ENCODE data around the gene TERT. TPM values are rescaled to one million over a fixed set of nuclear protein-coding genes. Genes with fewer than 3 reads are reported as not detected.

Gene TERT
- total and polyA plus RNA-seq, 2 donors = not detected

- WGBS = 73% methylated on average over 2 of the region's 2 CpGs
- no peaks in the 10 kb centered on the region for H3K36me3 ChIP-seq (ENCODE audit: insufficient read depth)
- no peak for DNase-seq (ENCODE audit: extremely low spot score)
- H3K27ac ChIP-seq (ENCODE audit: low read depth) = no peak overlapping the region
- H3K4me1 ChIP-seq (ENCODE audit: insufficient read depth) = no peaks in the 10 kb centered on the region
- H3K4me3 ChIP-seq (ENCODE audit: low read depth, low read length) = no peak overlapping the region
Observed at GRCh38 chr5:1304033-1304432, 9.2 kb upstream of the TERT start.

- Histone ChIP-seq H3K4me3 (ENCODE audit: low read depth, low read length) (no peak overlapping the region), H3K36me3 (ENCODE audit: insufficient read depth) (no peaks in the 10 kb centered on the region), H3K27ac (ENCODE audit: low read depth) (no peak overlapping the region), H3K4me1 (ENCODE audit: insufficient read depth) (no peaks in the 10 kb centered on the region)
- no peak for DNase-seq (ENCODE audit: extremely low spot score)
- 89% methylated on average over 2 of the region's 2 CpGs for WGBS
Observed at GRCh38 chr5:1302258-1302657, 7.4 kb upstream of the TERT start.

GRCh38 chr5:1300581-1301083 is 5.8 kb upstream of the TERT start:
- 83% methylated on average over 20 of the region's 20 CpGs for WGBS
- DNase-seq (ENCODE audit: extremely low spot score) = no peak

GRCh38 chr5:1299961-1300360 is 5.1 kb upstream of the TERT start:
- Histone ChIP-seq H3K4me3 (ENCODE audit: low read depth, low read length) (no peak overlapping the region), H3K36me3 (ENCODE audit: insufficient read depth) (no peaks in the 10 kb centered on the region), H3K27ac (ENCODE audit: low read depth) (no peak overlapping the region), H3K4me1 (ENCODE audit: insufficient read depth) (no peaks in the 10 kb centered on the region)
- 73% methylated on average over 17 of the region's 17 CpGs for WGBS
- DNase-seq (ENCODE audit: extremely low spot score) = no peak

More at GRCh38 chr5:1300581-1301083, 5.8 kb upstream of the TERT start:
- no peak overlapping the region for H3K27ac ChIP-seq (ENCODE audit: low read depth)
- H3K36me3 ChIP-seq (ENCODE audit: insufficient read depth) = no peaks in the 10 kb centered on the region
- no peak overlapping the region for H3K4me3 ChIP-seq (ENCODE audit: low read depth, low read length)
- no peaks in the 10 kb centered on the region for H3K4me1 ChIP-seq (ENCODE audit: insufficient read depth)

- H3K36me3 ChIP-seq (ENCODE audit: insufficient read depth) = no peaks in the 10 kb centered on the region
- no peak for DNase-seq (ENCODE audit: extremely low spot score)
- H3K4me3 ChIP-seq (ENCODE audit: low read depth, low read length) = no peak overlapping the region
- 84% methylated on average over 9 of the region's 9 CpGs for whole genome bisulfite sequencing
- no peak overlapping the region for H3K27ac ChIP-seq (ENCODE audit: low read depth)
- H3K4me1 ChIP-seq (ENCODE audit: insufficient read depth) = no peaks in the 10 kb centered on the region
Observed at GRCh38 chr5:1299511-1299850, 4.6 kb upstream of the TERT start.

- DNase-seq (ENCODE audit: extremely low spot score) = no peak
- Histone ChIP-seq H3K4me3 (ENCODE audit: low read depth, low read length) (no peak overlapping the region), H3K36me3 (ENCODE audit: insufficient read depth) (no peaks in the 10 kb centered on the region), H3K4me1 (ENCODE audit: insufficient read depth) (no peaks in the 10 kb centered on the region), H3K27ac (ENCODE audit: low read depth) (no peak overlapping the region)
- WGBS = 70% methylated on average over 33 of the region's 33 CpGs
Observed at GRCh38 chr5:1298723-1299510, 4.0 kb upstream of the TERT start.

- Histone ChIP-seq H3K4me1 (ENCODE audit: insufficient read depth) (no peaks in the 10 kb centered on the region), H3K4me3 (ENCODE audit: low read depth, low read length) (no peak overlapping the region), H3K36me3 (ENCODE audit: insufficient read depth) (no peaks in the 10 kb centered on the region), H3K27ac (ENCODE audit: low read depth) (no peak overlapping the region)
- DNase-seq (ENCODE audit: extremely low spot score) = no peak
- WGBS = 85% methylated on average over 19 of the region's 19 CpGs
Observed at GRCh38 chr5:1298067-1298551, 3.2 kb upstream of the TERT start.

- DNase-seq (ENCODE audit: extremely low spot score) = no peak
- WGBS = 94% methylated on average over 4 of the region's 4 CpGs
Observed at GRCh38 chr5:1297243-1297642, 2.4 kb upstream of the TERT start.

GRCh38 chr5:1295650-1296037 is 776 bp upstream of the TERT start:
- no peak for DNase-seq (ENCODE audit: extremely low spot score)

More at GRCh38 chr5:1297243-1297642, 2.4 kb upstream of the TERT start:
- Histone ChIP-seq H3K4me1 (ENCODE audit: insufficient read depth) (no peaks in the 10 kb centered on the region), H3K27ac (ENCODE audit: low read depth) (no peak overlapping the region), H3K36me3 (ENCODE audit: insufficient read depth) (no peaks in the 10 kb centered on the region), H3K4me3 (ENCODE audit: low read depth, low read length) (no peak overlapping the region)

GRCh38 chr5:1294206-1294834 is 548 bp downstream of the TERT start:
- Histone ChIP-seq H3K4me3 (ENCODE audit: low read depth, low read length) (no peak overlapping the region), H3K36me3 (ENCODE audit: insufficient read depth) (no peaks in the 10 kb centered on the region), H3K27ac (ENCODE audit: low read depth) (no peak overlapping the region), H3K4me1 (ENCODE audit: insufficient read depth) (no peaks in the 10 kb centered on the region)
- DNase-seq (ENCODE audit: extremely low spot score) = no peak
- 32% methylated on average over 68 of the region's 69 CpGs for WGBS

More at GRCh38 chr5:1295650-1296037, 776 bp upstream of the TERT start:
- 35% methylated on average over 22 of the region's 22 CpGs for WGBS
- Histone ChIP-seq H3K4me1 (ENCODE audit: insufficient read depth) (no peaks in the 10 kb centered on the region), H3K36me3 (ENCODE audit: insufficient read depth) (no peaks in the 10 kb centered on the region), H3K27ac (ENCODE audit: low read depth) (no peak overlapping the region), H3K4me3 (ENCODE audit: low read depth, low read length) (no peak overlapping the region)

- 90% methylated on average over 60 of the region's 60 CpGs for WGBS
- no peak for DNase-seq (ENCODE audit: extremely low spot score)
- no peak overlapping the region for H3K27ac ChIP-seq (ENCODE audit: low read depth)
Observed at GRCh38 chr5:1293416-1294205, 1.3 kb downstream of the TERT start.

GRCh38 chr5:1292846-1293415 is 1.9 kb downstream of the TERT start:
- no peak for DNase-seq (ENCODE audit: extremely low spot score)
- Histone ChIP-seq H3K36me3 (ENCODE audit: insufficient read depth) (no peaks in the 10 kb centered on the region), H3K4me1 (ENCODE audit: insufficient read depth) (no peaks in the 10 kb centered on the region), H3K27ac (ENCODE audit: low read depth) (no peak overlapping the region), H3K4me3 (ENCODE audit: low read depth, low read length) (no peak overlapping the region)
- 83% methylated on average over 30 of the region's 30 CpGs for WGBS

More at GRCh38 chr5:1293416-1294205, 1.3 kb downstream of the TERT start:
- Histone ChIP-seq H3K4me3 (ENCODE audit: low read depth, low read length) (no peak overlapping the region), H3K36me3 (ENCODE audit: insufficient read depth) (no peaks in the 10 kb centered on the region), H3K4me1 (ENCODE audit: insufficient read depth) (no peaks in the 10 kb centered on the region)

GRCh38 chr5:1292139-1292538 is 2.7 kb downstream of the TERT start:
- no peak for DNase-seq (ENCODE audit: extremely low spot score)
- 62% methylated on average over 6 of the region's 6 CpGs for WGBS
- no peak overlapping the region for H3K4me3 ChIP-seq (ENCODE audit: low read depth, low read length)
- H3K36me3 ChIP-seq (ENCODE audit: insufficient read depth) = no peaks in the 10 kb centered on the region
- H3K4me1 ChIP-seq (ENCODE audit: insufficient read depth) = no peaks in the 10 kb centered on the region
- no peak overlapping the region for H3K27ac ChIP-seq (ENCODE audit: low read depth)

Data from urinary bladder (tissue), 4 donors.